H1 (cell line): ENCODE data around the gene SEMA3A. TPM values are rescaled to one million over a fixed set of nuclear protein-coding genes. Genes with fewer than 3 reads are reported as not detected.
"Not testable (repeated sequence)": the region's sequence is repeated elsewhere in the genome, so short reads cannot be mapped to it uniquely, and the experiment has no call there.

Experiments
- CTCF ChIA-PET: fragments of 300-600 bp; sonication (Branson Sonifier 250); formaldehyde crosslinking; loops from one replicate; lab custom pipeline; 2021; ENCODE audit not compliant: partially characterized antibody; lab: Charles Lee
- POLR2A ChIA-PET: fragments of 300-600 bp; sonication (Branson Sonifier 250); formaldehyde crosslinking; loops from one replicate; lab custom pipeline; 2021; ENCODE audit warnings: inconsistent platforms; ENCODE audit not compliant: partially characterized antibody; lab: Charles Lee
- DNase-seq, 2 experiments: peaks; one replicate each; pipeline versions ENCODE4 v3.0.0 to v3.0.0-alpha.2; 2010 to 2022; ENCODE audit warnings: low spot score in 2 of 2, low read depth in 1 of 2, mixed read lengths in 1 of 2
- FAIRE-seq: peaks from 2 replicates; lab custom pipeline; 2011; peaks lifted over from hg19 to GRCh38; lab: Jason Lieb, UNC
- H2AFZ ChIP-seq: 2 replicates; pipeline ENCODE4 v1.8.1; 2012; ENCODE audit warnings: low read length, inconsistent platforms
- H2AK5ac ChIP-seq: 2 replicates; pipeline ENCODE4 v1.6.1; 2013; ENCODE audit warnings: low read depth, low read length
- H2BK120ac ChIP-seq: replicated peaks from 2 replicates; pipeline ENCODE3; 2013; ENCODE audit warnings: low read depth, low read length, inconsistent platforms
- H2BK12ac ChIP-seq: 2 replicates; pipeline ENCODE4 v1.6.1; 2013; ENCODE audit warnings: low read depth, low read length
- H2BK15ac ChIP-seq: 2 replicates; pipeline ENCODE4 v1.6.1; 2013; ENCODE audit warnings: low read length
- H2BK20ac ChIP-seq: 2 replicates; pipeline ENCODE4 v1.6.1; 2013; ENCODE audit warnings: low read length
- H2BK5ac ChIP-seq: 2 replicates; pipeline ENCODE4 v1.6.1; 2013; ENCODE audit warnings: low read depth, low read length
- H3K14ac ChIP-seq: 2 replicates; pipeline ENCODE4 v1.6.1; 2013; ENCODE audit warnings: inconsistent platforms; ENCODE audit not compliant: insufficient read length
- H3K18ac ChIP-seq: 2 replicates; pipeline ENCODE4 v1.6.1; 2013; ENCODE audit warnings: low read length; ENCODE audit errors: extremely low read depth
- H3K23ac ChIP-seq: 2 replicates; pipeline ENCODE4 v1.6.1; 2013; ENCODE audit warnings: inconsistent platforms; ENCODE audit not compliant: insufficient read length
- H3K23me2 ChIP-seq: 2 replicates; pipeline ENCODE4 v1.6.1; 2013; ENCODE audit warnings: low read depth, low read length
- H3K27ac ChIP-seq: 2 replicates; pipeline ENCODE4 v1.6.1; 2011; ENCODE audit warnings: low read depth, low read length, inconsistent platforms
- H3K27me3 ChIP-seq, 4 experiments: replicated peaks in 1 of 4; 1 replicate in 1 of 4; 2 replicates in 3 of 4; pipeline versions ENCODE4 v1.6.1 to v1.8.1; 2011 to 2013; ENCODE audit warnings: low read length in 3 of 4, mild to moderate bottlenecking in 3 of 4, inconsistent platforms in 2 of 4, mixed read lengths in 2 of 4, moderate library complexity in 1 of 4; ENCODE audit not compliant: control insufficient read depth in 3 of 4, insufficient read depth in 3 of 4; ENCODE audit errors: extremely low read depth in 1 of 4
- H3K36me3 ChIP-seq, 4 experiments: 2 replicates each; pipeline versions ENCODE4 v1.6.1 to v1.8.1; 2011 to 2013; ENCODE audit warnings: mild to moderate bottlenecking in 4 of 4, low read length in 3 of 4, moderate library complexity in 2 of 4, control low read depth in 1 of 4, inconsistent platforms in 1 of 4; ENCODE audit not compliant: insufficient read depth in 4 of 4, control insufficient read depth in 2 of 4
- H3K4ac ChIP-seq: replicated peaks from 2 replicates; pipeline ENCODE3; 2013; ENCODE audit warnings: low read length, low read depth, mixed read lengths, inconsistent platforms; ENCODE audit not compliant: insufficient read length
- H3K4me1 ChIP-seq, 4 experiments: replicated peaks in 1 of 4; 1 replicate in 1 of 4; 2 replicates in 3 of 4; pipeline versions ENCODE4 v1.6.1 to v1.8.1; 2011 to 2013; ENCODE audit warnings: low read length in 3 of 4, inconsistent platforms in 2 of 4, mixed read lengths in 1 of 4; ENCODE audit not compliant: insufficient read depth in 4 of 4, control insufficient read depth in 3 of 4
- H3K4me2 ChIP-seq, 2 experiments: 2 replicates each; pipeline versions ENCODE4 v1.6.1 to v1.8.1; 2011 to 2013; ENCODE audit warnings: low read depth in 2 of 2, low read length in 2 of 2, control low read depth in 1 of 2, inconsistent platforms in 1 of 2, mild to moderate bottlenecking in 1 of 2; ENCODE audit not compliant: insufficient read depth in 1 of 2
- H3K4me3 ChIP-seq, 4 experiments: fragments of 200-600, 300-600 bp in 1 of 4; sonication (generic), shearing (Covaris generic), sonication (Bioruptor Twin) in 1 of 4; 2 replicates each; pipeline versions ENCODE4 v1.5.1 to v1.8.1; 2011 to 2016; ENCODE audit warnings: low read length in 4 of 4, low read depth in 3 of 4, control low read depth in 2 of 4, inconsistent platforms in 2 of 4, mild to moderate bottlenecking in 2 of 4, mixed read lengths in 1 of 4, moderate library complexity in 1 of 4; ENCODE audit not compliant: insufficient read depth in 2 of 4; ENCODE audit errors: extremely low read depth in 1 of 4
- H3K56ac ChIP-seq: replicated peaks from 2 replicates; pipeline ENCODE3; 2013; ENCODE audit warnings: low read depth, mild to moderate bottlenecking, mixed read lengths, low read length, inconsistent platforms; ENCODE audit not compliant: insufficient read length
- H3K79me1 ChIP-seq: 2 replicates; pipeline ENCODE4 v1.6.1; 2013; ENCODE audit warnings: low read depth, low read length, control low read depth
- H3K79me2 ChIP-seq, 2 experiments: 2 replicates each; pipeline versions ENCODE4 v1.6.1 to v1.8.1; 2012 to 2013; ENCODE audit warnings: low read length in 2 of 2, mild to moderate bottlenecking in 2 of 2, inconsistent platforms in 1 of 2; ENCODE audit not compliant: insufficient read depth in 2 of 2, control insufficient read depth in 1 of 2
- H3K9ac ChIP-seq, 4 experiments: replicated peaks in 1 of 4; 1 replicate in 1 of 4; 2 replicates in 3 of 4; pipeline versions ENCODE4 v1.6.1 to v1.8.1; 2011 to 2013; ENCODE audit warnings: low read depth in 3 of 4, low read length in 3 of 4, control low read depth in 2 of 4, mild to moderate bottlenecking in 2 of 4, moderate library complexity in 2 of 4, inconsistent platforms in 1 of 4; ENCODE audit errors: extremely low read depth in 1 of 4
- H3K9me3 ChIP-seq, 2 experiments: 2 replicates each; pipeline versions ENCODE4 v1.6.1 to v1.8.1; 2012 to 2013; ENCODE audit warnings: mild to moderate bottlenecking in 2 of 2, moderate library complexity in 2 of 2, control low read depth in 1 of 2, inconsistent platforms in 1 of 2, low read depth in 1 of 2, low read length in 1 of 2, mixed read lengths in 1 of 2; ENCODE audit not compliant: insufficient read depth in 2 of 2
- H4K20me1 ChIP-seq, 2 experiments: replicated peaks in 1 of 2; 2 replicates each; pipeline versions ENCODE3 to v1.8.1; 2011 to 2013; ENCODE audit warnings: inconsistent platforms in 2 of 2, low read length in 2 of 2, mild to moderate bottlenecking in 1 of 2; ENCODE audit not compliant: insufficient read depth in 2 of 2, control insufficient read depth in 1 of 2
- H4K5ac ChIP-seq: 2 replicates; pipeline ENCODE4 v1.6.1; 2013; ENCODE audit warnings: low read length, low read depth, mixed read lengths, inconsistent platforms; ENCODE audit not compliant: insufficient read length
- H4K8ac ChIP-seq: 2 replicates; pipeline ENCODE4 v1.8.0; 2013; ENCODE audit warnings: mild to moderate bottlenecking, moderate library complexity, low read length, inconsistent platforms; ENCODE audit not compliant: insufficient read depth; ENCODE audit errors: extremely low read depth
- H4K91ac ChIP-seq: replicated peaks from 2 replicates; pipeline ENCODE3; 2013; ENCODE audit warnings: low read length, mixed read lengths, inconsistent platforms; ENCODE audit not compliant: insufficient read length
- WGBS, 2 experiments: shearing (Covaris generic) in 1 of 2; methylation state at CpG; one replicate each; pipeline versions ENCODE4 v1.1.6 to v1.1.7; 2013 to 2015; ENCODE audit warnings: low lambda C conversion rate in 2 of 2, mixed read lengths in 2 of 2, inconsistent platforms in 1 of 2, low coverage in 1 of 2, missing lambda C conversion rate in 1 of 2; ENCODE audit not compliant: insufficient replicate concordance in 2 of 2, insufficient coverage in 1 of 2, insufficient read length in 1 of 2; ENCODE audit errors: extremely low coverage in 1 of 2, missing lambda C conversion rate in 1 of 2; 5-methylcytosine and 5-hydroxymethylcytosine counted together
- polyA plus RNA-seq, 7 experiments: library from polyadenylated mRNA; depleted of rRNA in 3 of 7; stranded (reverse) in 5 of 7; unstranded in 2 of 7; fragments of >200 nt in 5 of 7; fragments of 200-250 nt in 2 of 7; gene quantifications; 1 replicate in 5 of 7; 2 replicates in 1 of 7; 4 replicates in 1 of 7; pipeline versions ENCODE4 v1.2.1 to v1.2.3, GENCODE V29; 2011 to 2013; ENCODE audit warnings: missing spikeins in 2 of 7, mixed read lengths in 2 of 7
- total RNA-seq: library from RNA; stranded (reverse); fragmentation: NEBNext Ultra II Directional; extraction: Animal tissue kit (Norgen Biotek cat#: 25700); gene quantifications from 2 replicates; pipeline ENCODE4 v1.2.1, GENCODE V29; 2021

SEMA3A gene
- total and polyA plus RNA-seq, 2 of the 8 experiments (the other 6 are each of a cell fraction or from before 2014, with no cell fraction given), result 8.1 to 45.9 TPM

DNA sequence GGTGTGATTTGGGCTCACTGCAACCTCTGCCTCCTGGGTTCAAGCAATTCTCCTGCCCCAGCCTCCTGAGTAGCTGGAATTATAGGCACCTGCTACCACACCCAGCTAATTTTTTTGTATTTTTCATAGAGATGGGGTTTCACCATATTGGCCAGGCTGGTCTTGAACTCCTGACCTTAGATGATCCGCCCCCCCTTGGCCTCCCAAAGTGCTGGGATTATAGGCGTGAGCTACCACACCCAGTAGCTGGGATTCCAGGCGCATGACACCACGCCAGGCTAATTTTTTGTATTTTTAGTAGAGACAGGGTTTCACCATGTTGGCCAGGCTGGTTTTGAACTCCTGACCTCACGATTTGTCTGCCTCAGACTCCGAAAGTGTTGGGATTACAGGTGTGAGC is 20.2 kb upstream of the SEMA3A start:
- H3K4me1 ChIP-seq, DNase-seq, H2BK15ac ChIP-seq, H3K4me3 ChIP-seq, H3K4me2 ChIP-seq, H3K23ac ChIP-seq, H3K18ac ChIP-seq, H2AK5ac ChIP-seq, H3K27ac ChIP-seq, H4K91ac ChIP-seq, H3K79me2 ChIP-seq, H4K8ac ChIP-seq, H2BK5ac ChIP-seq, H2AFZ ChIP-seq, H3K79me1 ChIP-seq, H4K5ac ChIP-seq, H3K56ac ChIP-seq, FAIRE-seq, H3K4ac ChIP-seq, H3K27me3 ChIP-seq, H3K9me3 ChIP-seq, H2BK20ac ChIP-seq, H3K9ac ChIP-seq, H3K14ac ChIP-seq, POLR2A ChIA-PET, H2BK12ac ChIP-seq, H2BK120ac ChIP-seq, H3K23me2 ChIP-seq, H4K20me1 ChIP-seq, H3K36me3 ChIP-seq: not testable (repeated sequence)
- 92% methylated on average over 6 of the region's 6 CpGs; no CpG with 5 or more reads in 1 of the 2 experiments for WGBS, 2 experiments
- CTCF ChIA-PET, result interaction anchor here (0.7 to 0.9 kb wide), 2 partner anchors 9 to 293 kb away, joined by 3 read pairs; no protein-coding TSS in a partner anchor
